HuH-7 (cell line): ENCODE measurements around the gene NPW.

Experiments
- DNase-seq: peaks from one replicate; pipeline ENCODE4 v3.0.0; 2011; ENCODE audit warnings: low spot score

The NPW gene

GRCh38 chr16:1984347-1985225, 35.0 kb upstream of the NPW start:
- DNase-seq: peak; percentile 49

- DNase-seq: no peak
Observed at GRCh38 chr16:1985466-1986150, 34.0 kb upstream of the NPW start.

- no peak for DNase-seq
Observed at GRCh38 chr16:1987198-1987597, 32.4 kb upstream of the NPW start.

- DNase-seq: no peak
Observed at GRCh38 chr16:1989209-1990100, 30.1 kb upstream of the NPW start, which contains the start of gene SYNGR3. Gene SYNGR3, plus strand, starts transcription at chr16:1989970. Its CDS starts 133 bp downstream, at chr16:1990103.

- no peak for DNase-seq
Observed at GRCh38 chr16:1990101-1990350, 29.6 kb upstream of the NPW start.

- peak; percentile 73 for DNase-seq
Observed at GRCh38 chr16:1990351-1991134, 29.0 kb upstream of the NPW start.

- DNase-seq: no peak
Observed at GRCh38 chr16:1991135-1991551, 28.4 kb upstream of the NPW start.

GRCh38 chr16:1991588-1991947, 28.0 kb upstream of the NPW start:
- no peak for DNase-seq

GRCh38 chr16:1991948-1992703, 27.5 kb upstream of the NPW start:
- DNase-seq: peak; percentile 90

- no peak for DNase-seq
Observed at GRCh38 chr16:1992704-1993317, 26.8 kb upstream of the NPW start.

GRCh38 chr16:1993731-1994131, 25.9 kb upstream of the NPW start:
- peak; percentile 61 for DNase-seq

GRCh38 chr16:1997494-1998359, 21.9 kb upstream of the NPW start:
- DNase-seq: no peak

- no peak for DNase-seq
Observed at GRCh38 chr16:1998360-1998835, 21.2 kb upstream of the NPW start.

GRCh38 chr16:1998852-1999801, 20.5 kb upstream of the NPW start:
- no peak for DNase-seq

- DNase-seq: no peak
Observed at GRCh38 chr16:1999866-2000514, 19.6 kb upstream of the NPW start.

GRCh38 chr16:2001035-2001434, 18.6 kb upstream of the NPW start:
- no peak for DNase-seq

GRCh38 chr16:2001456-2002355, 17.9 kb upstream of the NPW start:
- DNase-seq: no peak
